Stimulated activated naive CD8-positive, alpha-beta T cell treated with anti-CD3 and anti-CD28 coated beads, Interleukin-15, Interleukin-2, amounts not matched to agents 100 ng/mL and 50 ng/mL, for 24 hours (primary cell): ENCODE measurements around the gene GRIK2.
"Not testable (repeated sequence)": the region's sequence is repeated elsewhere in the genome, so short reads cannot be mapped to it uniquely, and the experiment has no call there.

ENCODE experiments used
- H3K27ac Mint-ChIP-seq: one replicate; pipeline ENCODE4 v1.8.0; 2021; ENCODE audit warnings: mild to moderate bottlenecking, mixed read lengths
- H3K27me3 Mint-ChIP-seq: one replicate; pipeline ENCODE4 v1.8.0; 2021; ENCODE audit warnings: mixed read lengths
- H3K36me3 Mint-ChIP-seq: one replicate; pipeline ENCODE4 v1.8.0; 2021; ENCODE audit warnings: low read depth, mixed read lengths
- H3K4me1 Mint-ChIP-seq: one replicate; pipeline ENCODE4 v1.8.0; 2021; ENCODE audit warnings: low read depth, mixed read lengths
- H3K4me3 Mint-ChIP-seq: one replicate; pipeline ENCODE4 v1.8.0; 2021; ENCODE audit warnings: mild to moderate bottlenecking, mixed read lengths
- H3K9me3 Mint-ChIP-seq: one replicate; pipeline ENCODE4 v1.8.0; 2021; ENCODE audit warnings: mixed read lengths

Gene GRIK2

DNA sequence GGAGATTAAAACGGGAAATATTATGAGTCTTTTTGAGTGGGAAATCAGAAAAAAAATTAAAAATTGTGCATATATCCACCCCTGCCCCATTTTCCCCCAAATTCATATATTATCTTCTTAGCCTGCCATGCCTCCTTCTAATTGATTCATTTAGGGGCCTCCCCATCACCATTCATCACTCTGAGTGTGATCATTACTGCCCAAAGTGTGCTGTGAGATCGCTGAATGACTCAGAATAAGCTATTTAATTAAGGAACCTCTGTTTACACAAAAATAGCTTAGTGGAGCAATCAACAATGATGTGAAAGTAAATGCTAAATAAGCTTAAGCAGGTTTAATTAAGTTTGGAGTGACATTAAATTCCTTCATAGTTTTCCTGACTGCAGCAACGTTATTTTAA is 645.5 kb downstream of the GRIK2 start:
- Mint-ChIP-seq H3K4me3 (no peak overlapping the region), H3K27me3 (no peaks in the 10 kb centered on the region), H3K4me1 (no peaks in the 10 kb centered on the region), H3K9me3 (peaks cover 7% of the 10 kb centered on the region), H3K36me3 (no peaks in the 10 kb centered on the region), H3K27ac (no peak overlapping the region)

DNA sequence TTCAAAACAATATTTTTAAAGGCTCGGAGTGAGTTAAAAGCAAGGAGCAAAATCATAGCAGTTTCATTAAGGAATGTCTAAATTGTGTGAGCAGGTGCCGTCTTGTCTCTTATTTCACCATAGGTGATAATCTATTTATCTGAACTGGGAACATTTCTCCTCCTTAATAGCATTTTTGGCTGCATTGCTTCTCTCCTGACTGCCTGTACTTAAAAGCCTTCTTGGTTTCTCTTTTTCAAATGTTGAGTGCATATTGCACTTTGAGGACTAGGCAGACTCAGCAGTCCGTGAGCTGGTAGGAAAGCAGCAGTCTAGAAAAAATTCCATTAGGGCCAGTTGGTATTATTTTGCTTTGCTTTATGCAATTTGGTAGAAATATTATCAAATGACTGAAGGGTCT is 645.9 kb downstream of the GRIK2 start:
- H3K4me3 Mint-ChIP-seq: no peak overlapping the region
- no peaks in the 10 kb centered on the region for H3K27me3 Mint-ChIP-seq
- no peaks in the 10 kb centered on the region for H3K36me3 Mint-ChIP-seq
- H3K27ac Mint-ChIP-seq: no peak overlapping the region
- no peaks in the 10 kb centered on the region for H3K4me1 Mint-ChIP-seq
- peaks cover 7% of the 10 kb centered on the region for H3K9me3 Mint-ChIP-seq

DNA sequence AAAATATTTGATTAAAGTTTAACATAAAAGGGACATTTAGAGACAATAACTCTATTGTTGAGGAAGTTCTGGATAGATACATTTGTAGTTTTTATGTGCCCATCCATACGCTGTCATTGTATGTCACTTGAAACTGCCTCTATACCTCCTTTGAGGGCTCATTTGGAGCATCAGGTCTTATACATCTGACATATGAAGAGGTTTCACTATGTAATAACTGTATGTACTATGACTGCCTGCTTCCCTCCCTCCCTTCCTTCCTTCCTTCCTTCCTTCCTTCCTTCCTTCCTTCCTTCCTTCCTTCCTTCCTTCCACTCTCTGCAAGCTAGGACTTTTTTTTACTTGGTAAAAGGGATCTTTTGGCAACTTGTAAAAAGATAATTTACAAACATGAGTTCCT is 657.5 kb downstream of the GRIK2 start:
- no peak overlapping the region for H3K4me3 Mint-ChIP-seq
- H3K36me3 Mint-ChIP-seq: no peaks in the 10 kb centered on the region
- H3K4me1 Mint-ChIP-seq: no peaks in the 10 kb centered on the region
- no peak overlapping the region for H3K27ac Mint-ChIP-seq
- H3K27me3 Mint-ChIP-seq: no peaks in the 10 kb centered on the region
- H3K9me3 Mint-ChIP-seq: peaks cover 7% of the 10 kb centered on the region

GRCh38 chr6:102051720-102052119 is 658.2 kb downstream of the GRIK2 start:
- Mint-ChIP-seq H3K27me3 (no peaks in the 10 kb centered on the region), H3K9me3 (peaks cover 7% of the 10 kb centered on the region), H3K4me1 (no peaks in the 10 kb centered on the region), H3K36me3 (no peaks in the 10 kb centered on the region), H3K27ac (no peak overlapping the region), H3K4me3 (no peak overlapping the region)

GRCh38 chr6:102064142-102064541 is 670.6 kb downstream of the GRIK2 start:
- no peak overlapping the region for H3K4me3 Mint-ChIP-seq
- no peak overlapping the region for H3K27ac Mint-ChIP-seq
- peaks cover 3% of the 10 kb centered on the region for H3K9me3 Mint-ChIP-seq
- no peaks in the 10 kb centered on the region for H3K36me3 Mint-ChIP-seq
- H3K4me1 Mint-ChIP-seq: no peaks in the 10 kb centered on the region
- H3K27me3 Mint-ChIP-seq: no peaks in the 10 kb centered on the region

GRCh38 chr6:102066301-102066700 is 672.8 kb downstream of the GRIK2 start:
- Mint-ChIP-seq H3K9me3 (peaks cover 3% of the 10 kb centered on the region), H3K4me1 (no peaks in the 10 kb centered on the region), H3K36me3 (no peaks in the 10 kb centered on the region), H3K27ac (no peak overlapping the region), H3K27me3 (no peaks in the 10 kb centered on the region), H3K4me3 (no peak overlapping the region)

- no peaks in the 10 kb centered on the region for H3K36me3 Mint-ChIP-seq
- peaks cover 3% of the 10 kb centered on the region for H3K9me3 Mint-ChIP-seq
- H3K27me3 Mint-ChIP-seq: no peaks in the 10 kb centered on the region
- H3K4me1 Mint-ChIP-seq: no peaks in the 10 kb centered on the region
- H3K4me3 Mint-ChIP-seq: no peak overlapping the region
- H3K27ac Mint-ChIP-seq: no peak overlapping the region
These were observed 674.9 kb downstream of the GRIK2 start for GRCh38 chr6:102068349-102068929.

GRCh38 chr6:102075539-102075938 is 682.0 kb downstream of the GRIK2 start:
- no peaks in the 10 kb centered on the region for H3K4me1 Mint-ChIP-seq
- H3K4me3 Mint-ChIP-seq: no peak overlapping the region
- H3K27me3 Mint-ChIP-seq: no peaks in the 10 kb centered on the region
- no peaks in the 10 kb centered on the region for H3K36me3 Mint-ChIP-seq
- no peak overlapping the region for H3K27ac Mint-ChIP-seq
- peaks cover 14% of the 10 kb centered on the region for H3K9me3 Mint-ChIP-seq

DNA sequence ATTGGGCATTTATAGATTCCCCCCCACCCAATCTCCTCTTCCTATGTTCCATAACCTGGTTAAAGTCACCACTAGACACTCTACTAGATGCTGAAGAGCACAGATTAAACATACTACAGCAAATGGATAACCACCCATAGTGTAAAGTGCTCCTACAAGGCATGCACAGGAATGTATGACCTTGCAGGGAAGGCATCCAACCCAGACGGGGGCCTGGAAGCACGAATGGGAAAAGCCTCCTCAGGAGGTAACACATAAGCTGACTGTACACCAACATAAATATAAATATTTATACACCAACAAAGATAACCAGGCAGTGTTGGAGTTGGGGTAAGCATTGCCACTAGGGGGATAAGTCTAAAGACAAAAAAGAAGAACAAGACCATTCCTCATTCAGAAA is 691.7 kb downstream of the GRIK2 start:
- Mint-ChIP-seq H3K27ac (no peak overlapping the region), H3K4me1 (no peaks in the 10 kb centered on the region), H3K4me3 (no peak overlapping the region), H3K9me3 (peaks cover 4% of the 10 kb centered on the region), H3K27me3 (no peaks in the 10 kb centered on the region), H3K36me3 (no peaks in the 10 kb centered on the region)

DNA sequence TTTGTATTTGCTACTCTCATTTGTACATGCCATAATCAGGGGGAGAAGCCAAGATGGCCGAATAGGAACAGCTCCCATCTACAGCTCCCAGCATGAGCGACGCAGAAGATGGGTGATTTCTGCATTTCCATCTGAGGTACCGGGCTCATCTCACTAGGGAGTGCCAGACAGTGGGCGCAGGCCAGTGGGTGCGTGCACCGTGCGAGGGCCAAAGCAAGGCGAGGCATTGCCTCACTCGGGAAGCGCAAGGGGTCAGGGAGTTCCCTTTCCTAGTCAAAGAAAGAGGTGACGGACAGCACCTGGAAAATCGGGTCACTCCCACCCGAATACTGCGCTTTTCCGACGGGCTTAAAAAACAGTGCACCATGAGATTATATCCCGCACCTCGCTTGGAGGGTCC is 694.7 kb downstream of the GRIK2 start:
- H3K4me1 Mint-ChIP-seq, H3K36me3 Mint-ChIP-seq, H3K27ac Mint-ChIP-seq, H3K27me3 Mint-ChIP-seq, H3K4me3 Mint-ChIP-seq, H3K9me3 Mint-ChIP-seq: not testable (repeated sequence)

DNA sequence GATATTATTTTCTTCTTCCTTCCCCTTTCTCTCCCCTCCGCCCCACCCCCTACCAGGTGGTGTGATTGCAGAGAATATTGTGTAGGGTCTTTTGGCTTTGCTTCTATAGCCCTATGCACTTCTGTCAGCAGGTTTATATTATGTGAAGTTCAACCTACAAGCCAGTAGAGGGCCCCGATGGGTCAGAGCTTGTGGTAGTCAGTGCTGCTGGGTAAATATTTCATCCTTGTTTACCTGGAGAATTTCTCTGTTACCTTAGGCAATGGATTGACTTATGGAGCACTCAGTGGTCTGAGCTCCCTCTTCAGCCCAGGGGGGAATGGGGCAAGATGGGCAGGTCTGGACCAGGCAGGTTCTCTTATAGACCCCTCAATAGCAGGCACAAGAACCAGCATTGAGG is 720.9 kb downstream of the GRIK2 start:
- Mint-ChIP-seq H3K4me1 (no peaks in the 10 kb centered on the region), H3K4me3 (no peak overlapping the region), H3K27ac (no peak overlapping the region), H3K9me3 (peaks cover 9% of the 10 kb centered on the region), H3K27me3 (no peaks in the 10 kb centered on the region), H3K36me3 (no peaks in the 10 kb centered on the region)

DNA sequence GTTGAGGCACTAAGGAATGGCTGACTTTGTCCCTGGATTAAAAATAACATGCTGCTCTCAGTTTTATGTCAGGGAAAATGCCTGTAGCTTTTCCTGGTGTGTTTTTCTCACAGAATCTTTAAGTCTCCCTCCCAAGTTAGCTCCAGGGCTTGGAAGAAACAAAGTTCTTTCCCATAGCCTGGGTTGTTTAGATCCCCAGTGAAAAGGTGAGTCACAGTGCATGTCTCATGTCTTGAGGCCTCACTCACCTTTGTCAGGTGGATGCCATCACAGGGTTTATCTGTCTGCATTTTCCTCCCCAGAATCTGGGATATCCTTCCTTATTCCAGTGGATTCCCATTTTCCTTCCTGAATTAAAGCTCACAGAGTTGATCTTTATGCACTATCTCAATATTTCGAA is 722.4 kb downstream of the GRIK2 start:
- Mint-ChIP-seq H3K36me3 (no peaks in the 10 kb centered on the region), H3K4me3 (no peak overlapping the region), H3K9me3 (peaks cover 9% of the 10 kb centered on the region), H3K27me3 (no peaks in the 10 kb centered on the region), H3K27ac (no peak overlapping the region), H3K4me1 (no peaks in the 10 kb centered on the region)

- H3K27ac Mint-ChIP-seq: no peak overlapping the region
- no peak overlapping the region for H3K4me3 Mint-ChIP-seq
- no peaks in the 10 kb centered on the region for H3K27me3 Mint-ChIP-seq
- H3K9me3 Mint-ChIP-seq: peaks cover 9% of the 10 kb centered on the region
- H3K36me3 Mint-ChIP-seq: no peaks in the 10 kb centered on the region
- no peaks in the 10 kb centered on the region for H3K4me1 Mint-ChIP-seq
These were observed 724.5 kb downstream of the GRIK2 start for GRCh38 chr6:102118034-102118433.
